NOMO-1 treated with dmso at 0.1 percent for 144 hours (cell line): ENCODE measurements around the gene VWC2.

Experiments used
- DNase-seq: peaks from one replicate; lab custom pipeline; 2025; ENCODE audit not compliant: unreplicated experiment; lab: John Stamatoyannopoulos, UW

VWC2 gene

DNA sequence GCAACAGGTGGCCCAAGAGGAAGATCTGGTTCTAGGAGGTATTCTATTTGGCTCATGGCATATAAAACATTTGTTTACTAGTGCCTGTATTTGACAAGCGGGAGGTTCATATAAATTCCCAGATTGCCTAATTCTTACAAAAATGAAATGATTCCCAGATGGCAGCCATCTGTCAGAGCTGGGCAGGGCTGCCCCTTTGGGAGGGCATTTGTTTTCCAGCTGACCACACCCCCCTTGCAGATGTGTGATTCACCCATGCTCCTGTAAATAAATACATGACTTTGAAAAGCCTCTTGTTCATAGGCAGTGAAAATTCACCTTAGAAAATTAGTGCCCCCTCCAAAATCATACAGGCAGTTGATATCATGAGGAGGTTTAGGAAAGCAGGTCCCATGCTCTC lies 8.6 kb downstream of the VWC2 start:
- DNase-seq, result no peak

DNA sequence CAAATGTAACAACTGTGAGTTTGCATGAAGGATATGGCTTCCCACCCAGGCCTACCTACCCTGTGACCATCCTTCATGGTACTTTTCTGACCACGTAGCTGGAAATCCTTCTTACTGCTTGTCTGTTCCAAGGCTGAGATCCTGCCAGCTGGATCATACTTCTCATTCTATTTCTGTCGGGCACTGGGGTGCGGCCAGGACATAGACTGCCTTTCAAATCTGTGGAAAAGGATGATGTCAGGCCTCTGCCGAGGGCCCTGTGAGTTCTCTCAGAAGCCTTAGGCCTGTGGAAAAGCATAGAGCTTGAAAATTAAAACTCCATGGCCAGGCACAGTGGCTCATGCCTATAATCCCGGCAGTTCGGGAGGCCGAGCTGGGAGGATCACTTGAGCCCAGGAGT lies 10.0 kb downstream of the VWC2 start:
- DNase-seq, result no peak

DNA sequence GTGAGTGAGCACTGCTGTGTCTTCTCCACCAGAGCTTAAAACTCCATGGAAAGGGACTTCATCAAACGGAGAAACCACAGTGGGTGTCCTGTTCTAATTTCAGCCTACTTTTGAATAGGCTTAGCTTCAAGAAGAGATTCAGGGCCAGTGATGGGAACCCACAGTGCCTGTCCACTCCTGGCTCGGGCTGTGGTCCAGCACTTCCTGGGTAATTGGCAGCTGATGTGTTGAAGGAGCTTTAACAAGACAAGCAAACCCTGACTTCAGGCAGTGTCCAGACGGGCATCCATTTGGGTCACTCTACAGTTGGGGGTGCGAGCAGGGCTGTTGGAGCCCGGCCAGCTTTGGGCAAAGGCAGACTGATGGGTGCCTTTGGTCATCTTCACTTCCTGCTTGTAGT lies 14.5 kb downstream of the VWC2 start:
- no peak for DNase-seq

DNA sequence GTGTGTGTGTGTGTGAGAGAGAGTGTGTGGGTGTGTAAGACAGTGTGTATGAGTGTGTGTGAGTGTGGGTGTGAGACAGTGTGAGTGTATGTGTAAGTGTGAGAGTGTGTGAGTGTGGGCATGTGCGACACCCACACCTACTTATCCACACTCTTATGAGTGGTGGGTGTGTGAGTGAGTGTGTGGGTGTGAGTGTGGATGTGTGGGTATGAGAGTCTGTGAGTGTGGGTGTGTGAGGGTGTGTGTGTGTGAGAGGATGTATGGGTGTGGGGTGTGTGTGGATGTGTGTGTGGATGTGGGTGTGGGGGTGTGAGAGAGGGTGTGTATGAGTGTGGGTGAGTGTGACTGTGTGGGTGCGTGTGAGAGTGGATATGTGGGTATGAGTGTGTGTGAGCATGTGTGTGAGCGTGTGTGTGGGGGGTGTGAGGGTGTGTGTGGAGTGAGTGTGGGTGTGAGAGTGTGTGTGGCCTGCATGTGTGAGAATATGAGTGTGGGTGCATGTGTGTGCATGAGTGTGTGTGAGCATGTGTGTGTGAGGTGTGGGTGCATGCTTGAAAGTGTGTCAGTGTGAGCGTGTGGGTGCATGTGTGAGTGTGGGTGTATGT lies 15.1 kb downstream of the VWC2 start:
- no peak for DNase-seq

DNA sequence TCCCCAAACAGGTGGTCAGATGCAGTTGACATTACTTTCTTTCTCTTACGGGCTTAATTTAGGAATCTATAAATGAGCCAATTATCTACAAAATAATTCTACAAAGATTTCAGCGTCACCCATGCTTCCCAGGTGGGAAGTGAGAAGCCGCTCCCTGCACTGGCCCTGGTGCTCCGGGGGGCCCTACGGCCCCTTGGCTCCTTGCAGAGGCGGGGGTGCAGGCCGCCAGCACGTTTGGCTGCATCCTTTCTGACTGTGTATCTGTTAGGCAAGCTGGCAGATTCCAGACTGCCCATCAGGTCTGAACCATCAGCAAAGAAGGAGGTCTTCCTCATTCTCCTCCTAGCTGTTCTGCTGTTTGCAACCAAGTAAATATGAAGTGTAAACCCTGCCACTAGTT lies 16.3 kb downstream of the VWC2 start:
- DNase-seq, result no peak

DNA sequence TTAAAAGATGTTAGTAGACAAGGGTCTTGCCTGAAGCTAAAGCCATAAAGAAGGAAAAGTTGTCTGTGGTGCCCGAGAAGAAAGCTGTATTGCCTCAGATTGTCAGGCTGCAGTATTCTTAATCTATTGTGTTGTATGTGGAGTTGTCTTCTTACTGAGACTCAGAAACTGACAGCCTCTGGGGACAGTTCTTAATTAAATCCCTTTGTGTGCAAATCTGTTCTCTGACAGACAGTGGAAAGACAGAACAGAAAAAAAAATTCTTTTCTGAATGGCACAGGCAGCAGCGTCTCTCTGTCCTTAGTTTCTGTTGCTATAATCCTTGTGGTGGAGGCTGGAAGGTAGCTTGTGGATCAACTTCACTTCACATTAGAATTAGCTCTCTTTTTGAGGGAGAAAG lies 16.8 kb downstream of the VWC2 start:
- DNase-seq, result no peak

DNA sequence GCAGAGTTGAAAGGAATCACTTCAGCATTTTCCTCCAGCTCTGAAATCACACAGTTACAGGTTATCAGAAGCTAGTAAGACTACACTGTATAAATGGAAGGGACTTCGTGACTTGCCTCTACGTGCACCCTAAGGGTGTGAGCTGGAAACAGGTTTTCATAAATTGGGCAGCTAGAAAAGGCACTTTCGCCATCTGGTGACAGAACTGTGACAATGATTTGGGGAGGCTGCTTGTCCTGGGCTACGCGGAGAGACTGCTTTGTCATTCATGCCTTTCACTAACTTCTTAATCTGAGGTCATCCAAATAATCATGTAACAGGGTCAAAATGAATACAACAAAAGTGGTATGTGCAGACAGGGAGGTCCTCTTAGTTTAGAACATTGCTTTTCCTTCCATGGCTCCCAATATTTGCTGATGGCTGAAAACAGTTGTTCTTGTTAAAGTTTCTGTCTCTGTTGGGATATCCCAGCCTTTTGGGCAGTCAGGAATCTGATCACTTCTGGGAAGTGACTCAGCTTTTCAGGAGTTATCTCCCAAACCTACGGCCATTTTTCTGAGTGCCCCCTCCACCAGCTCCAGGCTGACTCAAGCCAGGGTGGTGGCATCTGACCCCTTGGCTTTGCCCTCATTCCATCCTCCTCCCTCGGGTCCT lies 17.8 kb downstream of the VWC2 start:
- no peak for DNase-seq

DNA sequence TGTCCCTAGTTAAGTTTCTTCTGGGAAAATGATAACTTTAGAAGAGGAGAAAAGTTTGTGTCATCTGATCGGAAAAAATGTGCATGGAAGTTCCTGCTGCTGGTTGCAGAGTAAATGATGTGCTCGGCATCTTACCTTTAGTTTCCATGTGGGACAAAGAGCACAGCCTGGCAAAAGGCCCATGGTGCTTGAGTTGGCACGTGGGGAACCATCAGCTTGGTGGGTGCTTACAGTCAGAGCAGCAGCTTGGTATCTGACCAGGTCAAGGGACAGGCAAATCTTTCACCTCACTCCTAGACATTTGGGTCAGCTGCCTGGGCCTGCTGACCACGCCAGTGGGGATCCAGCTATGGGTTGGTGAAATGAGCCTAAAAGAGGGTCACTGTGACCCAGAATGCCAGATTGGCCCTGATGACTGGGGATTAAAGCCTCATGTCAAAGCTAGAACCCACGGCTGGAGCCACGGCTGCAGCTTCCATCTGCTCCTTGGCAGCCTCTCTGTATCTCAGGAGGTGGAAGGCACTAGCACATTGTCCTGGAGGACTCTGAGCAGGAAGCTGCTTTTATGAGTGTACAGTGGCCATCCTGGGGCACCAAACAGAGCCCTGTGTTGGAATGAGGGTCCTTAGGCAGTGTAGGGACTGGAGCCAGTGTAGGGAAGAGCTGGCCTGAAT lies 24.7 kb downstream of the VWC2 start:
- DNase-seq, result no peak

DNA sequence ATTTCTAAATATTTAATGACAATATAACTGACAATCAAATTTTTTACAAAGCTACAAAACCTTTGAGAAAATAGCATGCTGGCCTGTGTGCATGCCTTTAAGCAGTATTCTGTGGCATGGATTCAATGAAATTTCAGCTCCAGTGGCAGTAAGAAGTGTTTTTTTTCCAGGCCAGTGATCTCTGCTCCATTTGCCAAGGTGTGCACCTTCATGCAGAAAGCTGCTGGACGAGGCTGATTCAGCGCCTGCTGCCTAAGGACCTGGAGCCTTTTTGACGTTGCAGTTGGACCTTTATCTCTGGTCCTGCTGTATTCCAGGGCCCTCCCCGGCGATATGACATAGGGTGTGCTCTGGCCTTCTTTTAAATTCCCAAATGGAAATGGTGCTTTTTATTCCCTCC lies 26.6 kb downstream of the VWC2 start:
- no peak for DNase-seq

DNA sequence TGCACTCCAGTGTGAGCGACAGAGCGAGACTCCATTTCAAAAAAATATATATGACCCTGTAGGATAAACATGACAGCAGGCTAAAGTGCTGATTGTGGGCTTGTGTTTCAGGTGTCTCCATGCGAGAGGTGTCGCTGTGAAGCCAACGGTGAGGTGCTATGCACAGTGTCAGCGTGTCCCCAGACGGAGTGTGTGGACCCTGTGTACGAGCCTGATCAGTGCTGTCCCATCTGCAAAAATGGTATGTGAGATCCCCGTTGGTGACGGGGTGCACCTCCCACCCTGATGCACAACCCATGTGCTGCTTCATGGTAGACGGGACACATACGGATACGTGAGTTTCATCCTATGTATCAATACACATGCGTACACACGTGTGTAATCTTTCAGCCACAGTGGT lies 29.2 kb downstream of the VWC2 start:
- DNase-seq, result no peak

DNA sequence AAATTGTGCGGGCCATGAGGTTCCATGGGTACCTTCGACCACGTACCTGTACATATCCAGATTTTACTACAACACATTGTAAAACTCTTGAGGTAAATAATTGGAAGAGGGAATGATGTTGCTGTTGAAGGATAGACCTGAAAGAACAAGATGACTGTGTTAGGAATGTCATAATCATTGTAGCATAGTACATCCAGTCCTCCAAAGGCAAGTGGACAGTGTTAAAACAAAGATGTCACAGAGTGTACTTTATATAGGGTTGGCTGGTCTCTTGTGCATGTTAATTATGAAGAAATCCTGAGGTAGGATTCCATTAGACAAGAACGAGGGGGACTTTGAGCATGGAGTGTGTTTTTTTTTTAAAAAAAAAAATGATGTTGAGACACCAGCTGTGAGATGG lies 30.4 kb downstream of the VWC2 start:
- no peak for DNase-seq

DNA sequence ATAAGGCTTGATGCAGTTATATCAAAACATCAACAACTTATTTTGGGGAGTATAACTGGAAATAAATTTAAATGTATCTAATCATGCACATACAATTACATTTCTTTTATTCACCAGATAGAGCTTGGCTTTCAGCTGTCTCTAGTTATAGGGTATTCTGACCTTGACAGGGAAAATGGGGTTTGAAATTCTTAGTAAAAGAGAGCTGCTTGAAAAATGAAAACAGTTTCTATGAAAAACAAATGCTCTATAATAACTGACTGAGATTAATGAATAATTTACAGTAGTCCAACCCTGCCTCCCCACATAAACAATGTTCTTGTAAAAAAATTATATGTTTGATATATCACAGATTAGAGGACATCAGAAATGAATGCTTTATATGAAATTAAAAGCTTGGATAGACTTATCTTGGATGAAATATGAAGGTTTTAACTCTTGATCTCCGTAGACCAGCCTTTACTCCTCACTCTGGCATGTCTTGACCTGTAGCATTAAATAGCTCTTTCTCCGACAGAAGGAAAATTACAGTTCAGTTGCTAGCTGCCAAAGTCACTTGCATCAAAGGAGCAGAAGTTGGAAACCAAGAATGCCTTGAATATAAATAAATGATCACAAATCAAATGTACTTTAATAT lies 32.1 kb downstream of the VWC2 start:
- DNase-seq, result no peak

DNA sequence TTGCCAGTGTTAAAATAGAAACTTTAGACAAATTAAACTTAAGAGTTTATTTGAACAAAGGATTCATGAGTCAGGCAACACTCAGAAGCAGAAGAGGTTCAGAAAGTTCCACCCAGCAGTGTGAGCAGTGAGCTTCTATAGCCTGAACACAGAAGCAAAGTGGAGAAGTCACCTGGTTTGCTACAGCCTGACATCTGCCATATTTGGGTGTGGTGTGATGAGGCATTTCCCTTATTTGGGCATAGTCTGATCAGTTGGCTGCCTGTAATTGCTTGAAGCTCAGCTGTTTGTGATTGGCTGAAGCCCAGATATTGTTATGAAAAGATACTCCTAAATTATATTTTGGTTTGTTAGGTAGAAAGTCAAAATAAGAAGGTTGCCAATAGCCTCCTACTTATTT lies 39.1 kb downstream of the VWC2 start:
- DNase-seq, result no peak

DNA sequence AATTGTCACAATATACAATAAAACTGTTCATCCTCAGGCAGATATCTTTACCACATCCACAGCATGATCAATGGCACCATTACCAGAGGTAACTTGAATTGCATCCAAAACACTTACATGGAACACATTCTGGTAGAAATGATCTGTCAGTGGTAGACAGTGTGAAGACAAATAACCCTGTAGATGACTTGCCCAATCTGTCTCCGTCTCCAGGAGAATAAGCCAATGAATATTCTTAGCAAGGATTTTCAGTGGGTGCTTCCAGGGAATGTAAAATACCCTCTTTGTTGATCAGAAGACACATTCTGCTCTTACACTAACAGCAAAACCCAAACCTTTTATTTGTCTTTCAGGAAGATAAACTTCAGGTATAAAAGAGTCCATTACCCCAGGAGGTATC lies 43.8 kb downstream of the VWC2 start:
- DNase-seq, result no peak

DNA sequence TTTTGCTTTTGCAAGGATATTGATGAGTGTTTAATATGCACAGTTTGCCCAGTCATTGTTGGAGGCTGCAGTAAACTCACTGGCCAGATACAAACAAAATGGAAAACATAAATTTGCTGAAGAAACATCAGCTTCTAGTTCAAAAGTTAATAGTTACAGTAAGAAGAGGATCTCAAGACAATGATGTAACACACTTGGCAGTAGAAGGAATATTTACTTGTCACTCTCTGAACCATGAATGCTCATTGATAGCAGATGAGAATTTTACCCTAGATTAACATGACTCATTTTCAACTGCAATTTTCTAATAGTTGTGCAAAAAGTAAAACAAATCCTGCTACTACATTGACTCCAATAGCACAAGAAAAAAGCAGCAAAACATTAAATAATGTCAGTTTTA lies 47.7 kb downstream of the VWC2 start:
- no peak for DNase-seq

DNA sequence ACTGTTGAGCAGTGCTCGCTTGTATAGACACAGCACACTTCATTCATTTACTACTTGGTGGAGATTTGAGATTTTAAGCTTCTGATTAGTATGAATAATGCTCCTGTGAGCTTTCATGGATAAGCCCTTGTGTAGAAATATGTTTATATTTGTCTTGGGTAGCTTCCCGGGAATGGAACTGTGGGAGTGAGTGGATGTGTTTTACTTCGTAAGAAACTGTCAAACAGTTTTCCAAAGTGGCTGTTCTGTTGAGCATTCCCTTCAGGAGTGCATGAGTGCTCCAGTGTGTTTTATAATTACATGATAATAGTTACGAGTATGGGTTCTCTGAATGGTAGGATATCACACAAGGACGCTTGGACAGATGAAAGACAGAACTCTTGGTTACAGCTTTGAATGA lies 49.4 kb downstream of the VWC2 start:
- no peak for DNase-seq

DNA sequence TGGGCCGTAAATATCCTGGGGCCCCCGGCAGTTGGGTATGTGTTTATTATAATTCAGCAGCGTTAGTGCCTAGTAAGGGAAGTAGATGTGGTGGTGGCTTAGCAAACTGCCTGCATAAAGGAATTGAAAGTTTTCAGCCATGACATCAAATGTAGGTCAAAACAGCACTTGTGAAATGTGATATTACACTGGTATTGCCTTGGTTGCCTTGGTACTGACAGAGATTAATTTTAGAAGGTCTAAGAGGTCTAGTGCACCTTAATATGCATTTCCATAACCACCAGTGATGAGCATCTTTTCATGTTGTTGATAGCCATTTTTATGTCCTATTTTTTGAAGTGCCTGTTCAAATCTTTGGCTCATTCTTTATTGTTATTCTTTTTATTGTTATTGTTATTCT lies 50.1 kb downstream of the VWC2 start:
- no peak for DNase-seq

DNA sequence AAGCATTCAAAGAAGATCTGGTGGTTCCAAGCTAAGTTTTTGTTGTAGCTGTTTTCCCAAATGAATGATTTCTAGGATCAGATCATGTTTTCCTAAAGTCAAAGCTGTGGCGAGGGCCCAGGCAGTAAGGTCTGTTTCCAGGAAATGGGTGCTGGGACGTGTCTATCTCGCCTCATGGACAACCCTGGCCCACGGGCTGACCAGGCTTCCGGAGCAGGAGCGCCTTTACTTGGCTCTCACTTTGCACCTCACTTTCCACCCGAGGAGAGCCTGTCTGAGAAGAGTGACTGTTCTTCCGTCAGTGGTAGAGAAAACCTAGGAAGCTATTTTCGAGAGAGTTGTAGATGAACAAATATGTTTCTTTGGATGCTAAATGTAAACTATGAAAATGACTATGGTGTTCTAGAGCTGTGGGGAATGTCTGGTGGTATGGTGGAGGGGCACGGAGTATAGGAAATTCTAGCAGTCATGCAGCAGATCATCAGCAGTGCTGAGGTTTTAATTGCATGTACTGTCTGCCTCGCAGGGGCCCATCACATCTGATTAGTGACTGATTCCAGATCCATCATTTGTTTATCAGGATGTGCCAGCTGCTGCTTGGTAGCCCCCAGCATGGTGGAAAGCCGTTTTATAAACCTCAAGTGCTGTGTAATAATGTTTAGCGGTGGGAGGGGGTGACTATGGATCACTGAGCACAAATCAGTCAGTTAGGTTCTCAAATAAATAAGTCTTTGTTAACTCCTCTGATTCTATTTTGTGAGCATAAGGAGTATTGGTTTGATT lies 66.6 kb downstream of the VWC2 start:
- DNase-seq, result no peak

DNA sequence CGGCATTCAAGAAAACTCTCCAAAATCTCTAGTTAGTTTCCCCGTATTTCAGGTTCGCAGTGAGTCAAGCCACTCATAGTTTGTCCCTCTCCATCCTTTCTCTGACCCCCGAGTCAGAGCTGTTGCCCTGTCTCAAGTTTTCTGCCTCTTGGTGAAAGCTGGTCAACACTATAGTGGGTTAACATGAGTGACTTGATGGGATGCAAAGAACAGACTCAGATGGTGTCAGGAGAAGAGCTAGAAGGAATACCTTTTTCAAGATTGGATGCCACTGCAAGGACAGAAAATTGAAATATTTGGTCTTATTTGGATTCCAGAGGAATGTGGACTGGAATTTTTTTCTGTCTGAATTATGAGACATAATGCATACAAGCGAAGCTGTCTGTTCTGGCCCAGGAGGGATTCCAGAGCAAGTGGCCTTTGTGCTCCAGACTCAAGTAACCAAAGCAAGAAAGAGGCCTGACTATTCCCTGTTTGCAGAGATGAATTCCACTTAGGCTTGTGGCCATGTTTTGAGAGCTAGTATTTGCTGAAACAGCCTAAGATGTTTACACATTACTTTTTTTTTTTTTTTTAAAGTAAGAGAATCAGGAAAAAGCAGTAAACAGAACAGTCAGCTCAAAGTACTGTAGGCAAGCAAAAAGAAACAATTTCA lies 67.4 kb downstream of the VWC2 start:
- no peak for DNase-seq

DNA sequence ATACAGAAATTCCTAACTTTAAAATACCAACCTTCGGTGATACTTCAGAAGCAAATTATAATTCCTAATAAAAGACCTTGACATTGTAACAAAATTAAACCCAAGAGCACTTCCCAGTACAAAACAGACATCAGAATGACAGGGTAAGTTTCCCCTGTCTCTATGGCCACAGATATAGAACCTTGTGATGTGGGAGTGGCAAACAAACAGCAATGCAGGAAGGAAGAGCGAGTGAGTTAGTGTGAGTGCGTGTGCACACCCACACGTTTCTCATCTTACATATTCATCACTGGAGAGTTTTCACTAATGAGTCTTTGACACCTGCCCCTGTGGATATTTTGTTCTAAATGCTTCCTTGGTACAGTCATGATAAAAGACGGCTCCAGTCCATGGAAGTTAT lies 72.2 kb downstream of the VWC2 start:
- DNase-seq, result no peak

DNA sequence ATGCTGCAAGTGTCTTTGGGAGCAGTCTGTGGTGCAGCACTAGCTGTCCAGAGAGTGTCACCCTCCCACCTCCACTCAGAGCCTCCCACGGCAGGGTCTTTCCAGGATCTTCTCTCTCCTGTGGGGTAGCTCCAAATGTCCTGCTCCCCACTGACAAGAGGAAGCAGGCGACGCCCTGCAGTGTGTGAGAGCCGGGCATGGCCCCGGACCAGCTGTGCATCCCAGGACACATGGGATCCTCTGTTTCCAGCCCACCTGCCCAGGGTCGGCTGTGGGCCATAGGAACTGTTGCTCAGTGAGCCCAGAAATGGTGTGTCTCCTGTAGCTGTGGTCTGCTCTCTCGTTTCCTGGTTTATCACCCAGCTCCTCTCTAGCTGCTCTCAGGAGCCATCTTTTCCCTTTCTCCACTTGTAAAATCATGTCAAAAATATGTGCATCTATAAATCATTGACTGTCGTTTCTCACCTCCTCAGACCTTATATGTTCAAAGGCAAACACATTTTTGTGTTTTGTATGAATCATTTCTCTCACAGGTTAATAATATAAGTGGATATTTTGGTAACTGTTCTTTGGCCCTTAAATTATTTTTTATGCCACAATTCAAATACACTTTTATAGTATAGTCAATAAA lies 74.9 kb downstream of the VWC2 start:
- no peak for DNase-seq
